HEK293 (cell line): ENCODE data around the gene TBX10.

Source experiments
- CTCF ChIA-PET: fragments of 350-600 bp; formaldehyde crosslinking; extraction: SDS; loops from one replicate; lab custom pipeline; 2021; ENCODE audit warnings: antibody characterized with exemption; lab: Yijun Ruan, JAX
- POLR2A ChIA-PET: fragments of 300-600 bp; formaldehyde crosslinking; extraction: SDS; loops from one replicate; lab custom pipeline; 2020; ENCODE audit warnings: antibody characterized with exemption, inconsistent platforms; lab: Yijun Ruan, JAX
- H3K27ac ChIP-seq: fragments of 200-500 bp; sonication (Bioruptor generic); 2 replicates; pipeline ENCODE4 v1.5.1; 2014; ENCODE audit warnings: low read depth, low read length, control low read depth, inconsistent platforms; ENCODE audit errors: extremely low read depth
- H3K36me3 ChIP-seq, 2 experiments: fragments of 200-500 bp in 1 of 2; sonication (Bioruptor generic) in 1 of 2; 1 replicate in 1 of 2; 2 replicates in 1 of 2; pipeline ENCODE4 v1.5.1; 2014 to 2017; ENCODE audit warnings: inconsistent platforms in 2 of 2, low read length in 2 of 2; ENCODE audit not compliant: control insufficient read depth in 2 of 2, insufficient read depth in 1 of 2
- H3K4me1 ChIP-seq: fragments of 200-500 bp; sonication (Bioruptor generic); 2 replicates; pipeline ENCODE4 v1.5.1; 2014; ENCODE audit warnings: mild to moderate bottlenecking, low read length, inconsistent platforms; ENCODE audit not compliant: control insufficient read depth, insufficient read depth
- H3K4me3 ChIP-seq: 2 replicates; pipeline ENCODE4 v1.5.1; 2011; ENCODE audit warnings: low read depth, mild to moderate bottlenecking, control low read depth, low read length, moderate library complexity
- H3K9me3 ChIP-seq: fragments of 200-500 bp; sonication (Bioruptor generic); 2 replicates; pipeline ENCODE4 v1.5.1; 2014; ENCODE audit warnings: low read depth, low read length, inconsistent platforms; ENCODE audit not compliant: control insufficient read depth, insufficient read depth
- GLI2 ChIP-seq: fragments of 450-650 bp; formaldehyde crosslinking; IDR thresholded peaks from 2 replicates; pipeline ENCODE4; 2017; ENCODE audit warnings: missing biosample characterization, missing genetic modification characterization, low read depth, borderline replicate concordance
- KLF7 ChIP-seq: fragments of 450-650 bp; formaldehyde crosslinking; IDR thresholded peaks from 2 replicates; pipeline ENCODE4 v1.5.1; 2016; ENCODE audit warnings: missing biosample characterization, missing genetic modification characterization, borderline replicate concordance
- KLF8 ChIP-seq: fragments of 450-650 bp; formaldehyde crosslinking; IDR thresholded peaks from 2 replicates; pipeline ENCODE4 v1.5.1; 2016; ENCODE audit warnings: missing biosample characterization, missing genetic modification characterization
- MYNN ChIP-seq: fragments of 450-650 bp; formaldehyde crosslinking; IDR thresholded peaks from 2 replicates; pipeline ENCODE4 v1.5.1; 2016; ENCODE audit warnings: missing biosample characterization, missing genetic modification characterization, borderline replicate concordance
- PRDM1 ChIP-seq: fragments of 450-650 bp; formaldehyde crosslinking; IDR thresholded peaks from 2 replicates; pipeline ENCODE4; 2016; ENCODE audit warnings: missing biosample characterization, missing genetic modification characterization
- ZFP69B ChIP-seq: fragments of 450-650 bp; formaldehyde crosslinking; IDR thresholded peaks from 2 replicates; pipeline ENCODE4 v1.5.1; 2016; ENCODE audit warnings: missing biosample characterization, missing genetic modification characterization
- ZNF146 ChIP-seq: fragments of 450-650 bp; formaldehyde crosslinking; IDR thresholded peaks from 2 replicates; pipeline ENCODE4 v1.5.1; 2016; ENCODE audit warnings: missing biosample characterization, missing genetic modification characterization
- ZNF155 ChIP-seq: fragments of 450-650 bp; formaldehyde crosslinking; IDR thresholded peaks from 2 replicates; pipeline ENCODE4 v1.5.1; 2016; ENCODE audit warnings: missing biosample characterization, missing genetic modification characterization
- ZNF23 ChIP-seq: fragments of 450-650 bp; formaldehyde crosslinking; IDR thresholded peaks from 2 replicates; pipeline ENCODE4 v1.5.1; 2016; ENCODE audit warnings: missing biosample characterization, missing genetic modification characterization, borderline replicate concordance
- ZNF24 ChIP-seq: fragments of 450-650 bp; formaldehyde crosslinking; IDR thresholded peaks from 2 replicates; pipeline ENCODE4 v1.5.1; 2016; ENCODE audit warnings: missing biosample characterization, missing genetic modification characterization
- ZNF302 ChIP-seq: fragments of 450-650 bp; formaldehyde crosslinking; IDR thresholded peaks from 2 replicates; pipeline ENCODE4 v1.5.1; 2016; ENCODE audit warnings: missing biosample characterization, missing genetic modification characterization, low read depth
- ZNF37A ChIP-seq: fragments of 450-650 bp; IDR thresholded peaks from 2 replicates; pipeline ENCODE4 v1.5.1; 2018; ENCODE audit warnings: missing biosample characterization, missing genetic modification characterization
- ZNF501 ChIP-seq: fragments of 450-650 bp; formaldehyde crosslinking; IDR thresholded peaks from 2 replicates; pipeline ENCODE4 v1.5.1; 2016; ENCODE audit warnings: missing biosample characterization, missing genetic modification characterization
- ZNF548 ChIP-seq: fragments of 450-650 bp; formaldehyde crosslinking; IDR thresholded peaks from 2 replicates; pipeline ENCODE4 v1.5.1; 2016; ENCODE audit warnings: missing biosample characterization, missing genetic modification characterization
- ZNF654 ChIP-seq: fragments of 450-650 bp; formaldehyde crosslinking; IDR thresholded peaks from 2 replicates; pipeline ENCODE4 v1.5.1; 2016; ENCODE audit warnings: low read depth, missing biosample characterization, missing genetic modification characterization
- ZNF707 ChIP-seq: fragments of 450-650 bp; formaldehyde crosslinking; IDR thresholded peaks from 2 replicates; pipeline ENCODE4 v1.5.1; 2016; ENCODE audit warnings: missing biosample characterization, missing genetic modification characterization
- TF ChIP-seq, protein P1 (sequence below): sonication (generic); formaldehyde crosslinking; IDR thresholded peaks from 2 replicates; pipeline ENCODE4 v1.8.1; 2022; ENCODE audit warnings: mild to moderate bottlenecking, moderate library complexity, missing genetic modification reagents
- TF ChIP-seq, protein P2 (sequence below): fragments of 450-650 bp; formaldehyde crosslinking; IDR thresholded peaks from 2 replicates; pipeline ENCODE4 v1.5.1; 2016; ENCODE audit warnings: missing biosample characterization, missing genetic modification characterization
- TF ChIP-seq, protein P3 (sequence below): fragments of 450-650 bp; formaldehyde crosslinking; IDR thresholded peaks from 2 replicates; pipeline ENCODE4 v1.5.1; 2016; ENCODE audit warnings: missing biosample characterization, missing genetic modification characterization
- TF ChIP-seq, protein P4 (sequence below): fragments of 450-650 bp; formaldehyde crosslinking; IDR thresholded peaks from 2 replicates; pipeline ENCODE4 v1.5.1; 2016; ENCODE audit warnings: missing biosample characterization, missing genetic modification characterization
- TF ChIP-seq, protein P5 (sequence below): fragments of 450-650 bp; formaldehyde crosslinking; IDR thresholded peaks from 2 replicates; pipeline ENCODE4 v1.5.1; 2016; ENCODE audit warnings: missing biosample characterization, missing genetic modification characterization

Gene TBX10

DNA sequence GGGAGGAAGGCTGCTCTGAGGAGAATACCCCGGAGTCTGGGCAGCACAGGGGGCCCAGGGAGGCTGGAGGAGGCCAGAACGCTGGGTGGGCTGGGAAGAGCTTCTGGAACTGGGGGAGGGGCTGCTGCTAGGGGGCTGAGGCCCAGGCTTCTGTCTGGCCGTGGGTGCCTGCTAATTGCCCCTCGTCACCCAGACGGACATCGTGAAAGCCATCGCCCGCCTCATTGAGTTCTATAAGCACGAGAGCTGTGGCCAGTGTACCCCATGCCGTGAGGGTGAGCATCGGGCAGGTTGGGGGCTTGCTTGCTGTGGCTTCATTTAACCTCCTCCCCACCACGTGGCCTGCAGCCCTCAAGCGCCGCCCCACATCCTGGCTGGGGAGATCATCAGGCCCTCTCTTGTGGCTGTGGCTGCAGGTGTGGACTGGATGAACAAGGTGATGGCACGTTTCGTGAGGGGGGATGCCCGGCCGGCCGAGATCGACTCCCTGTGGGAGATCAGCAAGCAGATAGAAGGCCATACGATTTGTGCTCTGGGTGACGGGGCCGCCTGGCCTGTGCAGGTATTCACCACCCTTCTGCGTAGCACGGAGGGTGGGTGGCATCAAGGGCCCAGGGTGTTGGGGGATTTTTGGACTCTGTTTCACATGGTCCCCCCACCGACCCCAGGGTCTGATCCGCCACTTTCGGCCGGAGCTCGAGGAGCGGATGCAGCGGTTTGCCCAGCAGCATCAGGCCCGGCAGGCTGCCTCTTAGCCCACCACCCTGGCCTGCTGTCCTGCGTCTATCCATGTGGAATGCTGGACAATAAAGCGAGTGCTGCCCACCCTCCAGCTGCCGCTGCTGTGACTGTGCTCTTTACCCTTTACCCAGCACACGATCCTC, 27.6 kb downstream of the TBX10 start:
- H3K27ac ChIP-seq: no peak overlapping the region
- no peaks in the 10 kb centered on the region for H3K4me1 ChIP-seq
- H3K9me3 ChIP-seq: no peaks in the 10 kb centered on the region
- no peak overlapping the region for H3K4me3 ChIP-seq
- peaks cover 0 to 52% of the 10 kb centered on the region in 2 experiments; a peak in 1 of 3 replicates for H3K36me3 ChIP-seq
- no peak for TF ChIP-seq ZNF37A (tag by site-specific recombination)
- no peak for TF ChIP-seq ZNF302 (tag by site-specific recombination)
- TF ChIP-seq, protein P1, sequence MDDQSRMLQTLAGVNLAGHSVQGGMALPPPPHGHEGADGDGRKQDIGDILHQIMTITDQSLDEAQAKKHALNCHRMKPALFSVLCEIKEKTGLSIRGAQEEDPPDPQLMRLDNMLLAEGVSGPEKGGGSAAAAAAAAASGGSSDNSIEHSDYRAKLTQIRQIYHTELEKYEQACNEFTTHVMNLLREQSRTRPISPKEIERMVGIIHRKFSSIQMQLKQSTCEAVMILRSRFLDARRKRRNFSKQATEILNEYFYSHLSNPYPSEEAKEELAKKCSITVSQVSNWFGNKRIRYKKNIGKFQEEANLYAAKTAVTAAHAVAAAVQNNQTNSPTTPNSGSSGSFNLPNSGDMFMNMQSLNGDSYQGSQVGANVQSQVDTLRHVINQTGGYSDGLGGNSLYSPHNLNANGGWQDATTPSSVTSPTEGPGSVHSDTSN (CRISPR knock-in tag): no peak
- no peak for TF ChIP-seq PRDM1 (tag by site-specific recombination)
- no peak for TF ChIP-seq ZNF23 (tag by site-specific recombination)
- TF ChIP-seq, protein P2, sequence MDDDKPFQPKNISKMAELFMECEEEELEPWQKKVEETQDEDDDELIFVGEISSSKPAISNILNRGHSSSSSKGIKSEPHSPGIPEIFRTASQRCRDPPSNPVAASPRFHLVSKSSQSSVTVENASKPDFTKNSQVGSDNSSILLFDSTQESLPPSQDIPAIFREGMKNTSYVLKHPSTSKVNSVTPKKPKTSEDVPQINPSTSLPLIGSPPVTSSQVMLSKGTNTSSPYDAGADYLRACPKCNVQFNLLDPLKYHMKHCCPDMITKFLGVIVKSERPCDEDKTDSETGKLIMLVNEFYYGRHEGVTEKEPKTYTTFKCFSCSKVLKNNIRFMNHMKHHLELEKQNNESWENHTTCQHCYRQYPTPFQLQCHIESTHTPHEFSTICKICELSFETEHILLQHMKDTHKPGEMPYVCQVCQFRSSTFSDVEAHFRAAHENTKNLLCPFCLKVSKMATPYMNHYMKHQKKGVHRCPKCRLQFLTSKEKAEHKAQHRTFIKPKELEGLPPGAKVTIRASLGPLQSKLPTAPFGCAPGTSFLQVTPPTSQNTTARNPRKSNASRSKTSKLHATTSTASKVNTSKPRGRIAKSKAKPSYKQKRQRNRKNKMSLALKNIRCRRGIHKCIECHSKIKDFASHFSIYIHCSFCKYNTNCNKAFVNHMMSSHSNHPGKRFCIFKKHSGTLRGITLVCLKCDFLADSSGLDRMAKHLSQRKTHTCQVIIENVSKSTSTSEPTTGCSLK: no peak
- TF ChIP-seq, protein P3, sequence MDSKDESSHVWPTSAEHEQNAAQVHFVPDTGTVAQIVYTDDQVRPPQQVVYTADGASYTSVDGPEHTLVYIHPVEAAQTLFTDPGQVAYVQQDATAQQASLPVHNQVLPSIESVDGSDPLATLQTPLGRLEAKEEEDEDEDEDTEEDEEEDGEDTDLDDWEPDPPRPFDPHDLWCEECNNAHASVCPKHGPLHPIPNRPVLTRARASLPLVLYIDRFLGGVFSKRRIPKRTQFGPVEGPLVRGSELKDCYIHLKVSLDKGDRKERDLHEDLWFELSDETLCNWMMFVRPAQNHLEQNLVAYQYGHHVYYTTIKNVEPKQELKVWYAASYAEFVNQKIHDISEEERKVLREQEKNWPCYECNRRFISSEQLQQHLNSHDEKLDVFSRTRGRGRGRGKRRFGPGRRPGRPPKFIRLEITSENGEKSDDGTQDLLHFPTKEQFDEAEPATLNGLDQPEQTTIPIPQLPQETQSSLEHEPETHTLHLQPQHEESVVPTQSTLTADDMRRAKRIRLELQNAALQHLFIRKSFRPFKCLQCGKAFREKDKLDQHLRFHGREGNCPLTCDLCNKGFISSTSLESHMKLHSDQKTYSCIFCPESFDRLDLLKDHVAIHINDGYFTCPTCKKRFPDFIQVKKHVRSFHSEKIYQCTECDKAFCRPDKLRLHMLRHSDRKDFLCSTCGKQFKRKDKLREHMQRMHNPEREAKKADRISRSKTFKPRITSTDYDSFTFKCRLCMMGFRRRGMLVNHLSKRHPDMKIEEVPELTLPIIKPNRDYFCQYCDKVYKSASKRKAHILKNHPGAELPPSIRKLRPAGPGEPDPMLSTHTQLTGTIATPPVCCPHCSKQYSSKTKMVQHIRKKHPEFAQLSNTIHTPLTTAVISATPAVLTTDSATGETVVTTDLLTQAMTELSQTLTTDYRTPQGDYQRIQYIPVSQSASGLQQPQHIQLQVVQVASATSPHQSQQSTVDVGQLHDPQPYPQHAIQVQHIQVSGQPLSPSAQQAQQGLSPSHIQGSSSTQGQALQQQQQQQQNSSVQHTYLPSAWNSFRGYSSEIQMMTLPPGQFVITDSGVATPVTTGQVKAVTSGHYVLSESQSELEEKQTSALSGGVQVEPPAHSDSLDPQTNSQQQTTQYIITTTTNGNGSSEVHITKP: no peak
- no peak for TF ChIP-seq ZFP69B
- TF ChIP-seq MYNN (tag by site-specific recombination): no peak
- TF ChIP-seq ZNF501 (tag by site-specific recombination): no peak
- TF ChIP-seq KLF7 (tag by site-specific recombination): no peak
- no peak for TF ChIP-seq KLF8
- no peak for TF ChIP-seq ZNF146 (tag by site-specific recombination)
- TF ChIP-seq ZNF707: no peak
- no peak for TF ChIP-seq ZNF24 (tag by site-specific recombination)
- TF ChIP-seq, protein P4, sequence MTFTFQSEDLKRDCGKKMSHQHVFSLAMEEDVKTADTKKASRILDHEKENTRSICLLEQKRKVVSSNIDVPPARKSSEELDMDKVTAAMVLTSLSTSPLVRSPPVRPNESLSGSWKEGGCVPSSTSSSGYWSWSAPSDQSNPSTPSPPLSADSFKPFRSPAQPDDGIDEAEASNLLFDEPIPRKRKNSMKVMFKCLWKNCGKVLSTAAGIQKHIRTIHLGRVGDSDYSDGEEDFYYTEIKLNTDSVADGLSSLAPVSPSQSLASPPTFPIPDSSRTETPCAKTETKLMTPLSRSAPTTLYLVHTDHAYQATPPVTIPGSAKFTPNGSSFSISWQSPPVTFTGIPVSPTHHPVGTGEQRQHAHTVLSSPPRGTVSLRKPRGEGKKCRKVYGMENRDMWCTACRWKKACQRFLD (tag by site-specific recombination): no peak
- CTCF ChIA-PET: no interaction called here
- POLR2A ChIA-PET: interaction anchor here (0.6 kb wide), 1 partner anchor 18 kb away, joined by 3 read pairs; no protein-coding TSS in a partner anchor

DNA sequence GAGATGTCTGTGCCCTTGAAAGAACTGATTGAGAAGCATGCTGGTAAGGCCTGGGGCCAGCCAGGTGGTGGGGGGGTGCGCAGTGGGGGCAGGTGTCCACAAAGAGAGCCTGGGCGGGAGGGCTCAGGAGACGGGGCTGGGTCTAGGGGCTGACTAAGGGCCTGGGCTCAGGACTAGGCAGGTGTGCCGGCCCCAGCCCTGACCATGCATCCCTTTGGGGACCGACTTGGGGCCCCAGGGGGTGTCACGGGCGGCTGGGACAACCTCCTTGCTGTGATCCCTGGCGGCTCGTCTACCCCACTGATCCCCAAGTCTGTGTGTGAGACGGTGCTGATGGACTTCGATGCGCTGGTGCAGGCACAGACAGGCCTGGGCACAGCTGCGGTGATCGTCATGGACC, 28.4 kb downstream of the TBX10 start:
- TF ChIP-seq, protein P5, sequence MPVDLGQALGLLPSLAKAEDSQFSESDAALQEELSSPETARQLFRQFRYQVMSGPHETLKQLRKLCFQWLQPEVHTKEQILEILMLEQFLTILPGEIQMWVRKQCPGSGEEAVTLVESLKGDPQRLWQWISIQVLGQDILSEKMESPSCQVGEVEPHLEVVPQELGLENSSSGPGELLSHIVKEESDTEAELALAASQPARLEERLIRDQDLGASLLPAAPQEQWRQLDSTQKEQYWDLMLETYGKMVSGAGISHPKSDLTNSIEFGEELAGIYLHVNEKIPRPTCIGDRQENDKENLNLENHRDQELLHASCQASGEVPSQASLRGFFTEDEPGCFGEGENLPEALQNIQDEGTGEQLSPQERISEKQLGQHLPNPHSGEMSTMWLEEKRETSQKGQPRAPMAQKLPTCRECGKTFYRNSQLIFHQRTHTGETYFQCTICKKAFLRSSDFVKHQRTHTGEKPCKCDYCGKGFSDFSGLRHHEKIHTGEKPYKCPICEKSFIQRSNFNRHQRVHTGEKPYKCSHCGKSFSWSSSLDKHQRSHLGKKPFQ (tag by site-specific recombination): no peak
- TF ChIP-seq GLI2 (tag by site-specific recombination) (no peak), ZNF654 (tag by site-specific recombination) (no peak), ZNF548 (tag by site-specific recombination) (no peak), ZFP69B (no peak), ZNF155 (tag by site-specific recombination) (no peak)
- TF ChIP-seq, all 188 proteins: peak for 0
- CTCF ChIA-PET: no interaction called here
- POLR2A ChIA-PET: no interaction called here
- Histone ChIP-seq H3K36me3 (peaks cover 0 to 52% of the 10 kb centered on the region in 2 experiments; a peak in 1 of 3 replicates), H3K4me1 (no peaks in the 10 kb centered on the region), H3K27ac (no peak overlapping the region), H3K9me3 (no peaks in the 10 kb centered on the region), H3K4me3 (no peak overlapping the region)
